PC-3 (cell line): ENCODE measurements around the gene SPINT3.

Source experiments
- CTCF ChIP-seq: fragments of 300-600 bp; sonication (generic); conservative IDR thresholded peaks from 2 replicates; pipeline ENCODE4 v1.5.1; 2017; ENCODE audit warnings: antibody characterized with exemption, low read depth, mild to moderate bottlenecking, low read length
- EZH2phosphoT487 ChIP-seq: fragments of 300-600 bp; sonication (generic); IDR thresholded peaks from 2 replicates; pipeline ENCODE4 v1.6.1; 2018; ENCODE audit warnings: mild to moderate bottlenecking, antibody characterized with exemption, low read length, borderline replicate concordance

GRCh38 chr20:45465491-45466266 lies 49.7 kb downstream of the SPINT3 start:
- TF ChIP-seq CTCF (no peak), EZH2phosphoT487 (no peak)
